GM12878 (cell line): ENCODE data around the gene CACHD1.

Experiments
- CHD2 ChIP-seq: IDR thresholded peaks from 2 replicates; pipeline ENCODE4 v1.6.1; 2011; ENCODE audit warnings: low read depth, low read length, improper control_type of control experiment, borderline replicate concordance
- CTCF ChIP-seq, 3 experiments: IDR thresholded peaks in 2 of 3; conservative IDR thresholded peaks in 1 of 3; 2 replicates each; pipeline ENCODE4 v1.5.1; 2011; ENCODE audit warnings: low read depth in 3 of 3, low read length in 3 of 3, mild to moderate bottlenecking in 3 of 3, control low read depth in 2 of 3, moderate library complexity in 2 of 3, inconsistent platforms in 1 of 3, mixed read lengths in 1 of 3; ENCODE audit not compliant: control insufficient read depth in 2 of 3, insufficient read depth in 1 of 3; ENCODE audit errors: extremely low read depth in 1 of 3
- EGR1 ChIP-seq, 2 experiments: IDR thresholded peaks; 1 replicate in 1 of 2; 2 replicates in 1 of 2; pipeline ENCODE4 v1.6.1; 2011 to 2012; ENCODE audit warnings: low read depth in 2 of 2, low read length in 2 of 2, borderline replicate concordance in 1 of 2, mild to moderate bottlenecking in 1 of 2, moderate library complexity in 1 of 2
- GABPA ChIP-seq: IDR thresholded peaks from 2 replicates; pipeline ENCODE4 v1.6.1; 2014; ENCODE audit warnings: antibody characterized with exemption, low read depth, mild to moderate bottlenecking, inconsistent platforms
- SMAD1 ChIP-seq: fragments of 450-650 bp; IDR thresholded peaks from 2 replicates; pipeline ENCODE4 v1.6.1; 2018; ENCODE audit warnings: mild to moderate bottlenecking, low read depth; ENCODE audit not compliant: partially characterized antibody

DNA sequence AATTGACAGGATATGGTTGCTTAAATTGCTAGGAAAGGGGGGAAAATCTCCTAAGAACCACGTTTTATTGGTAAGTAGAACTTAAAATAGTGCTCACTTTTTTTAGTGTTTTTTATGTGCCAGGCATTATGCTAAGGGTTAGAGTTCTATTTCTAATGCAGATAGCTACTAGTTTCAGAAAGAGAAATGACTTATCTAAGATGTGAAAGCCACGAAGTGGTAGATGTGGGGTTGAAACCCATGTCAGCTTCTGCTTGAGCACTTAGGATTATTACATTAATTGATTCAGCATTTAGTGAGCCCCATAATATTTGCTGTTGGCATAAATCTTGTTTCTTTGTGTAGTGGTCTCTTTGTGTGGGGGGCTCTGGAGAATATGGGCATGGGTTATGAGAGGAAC lies 24.7 kb downstream of the CACHD1 start:
- TF ChIP-seq CTCF (IDR thresholded peaks at IDR 0.05 in 2 of 3, conservative IDR thresholded peaks at IDR 0.05 in 1 of 3; ENCODE audit: control insufficient read depth in 2 of 3, extremely low read depth in 1 of 3, insufficient read depth in 1 of 3, low read depth in 3 of 3, low read length in 3 of 3): no peak
- TF ChIP-seq CHD2: no peak
- TF ChIP-seq GABPA: no peak
- TF ChIP-seq SMAD1: no peak
- TF ChIP-seq EGR1 (IDR thresholded peaks at IDR 0.05; ENCODE audit: borderline replicate concordance in 1 of 2, low read depth in 2 of 2, low read length in 2 of 2): no peak
